Fibroblast of peridontal ligament (primary cell): ENCODE data around the gene KLHL29.

Source experiments
- DNase-seq: peaks from one replicate; pipeline ENCODE4 v3.0.0-alpha.2; 2010; ENCODE audit errors: extremely low read depth

Gene KLHL29

GRCh38 chr2:23550553-23550952 is 165.6 kb downstream of the KLHL29 start:
- no peak for DNase-seq

GRCh38 chr2:23551875-23552274 is 166.9 kb downstream of the KLHL29 start:
- DNase-seq, result no peak

DNA sequence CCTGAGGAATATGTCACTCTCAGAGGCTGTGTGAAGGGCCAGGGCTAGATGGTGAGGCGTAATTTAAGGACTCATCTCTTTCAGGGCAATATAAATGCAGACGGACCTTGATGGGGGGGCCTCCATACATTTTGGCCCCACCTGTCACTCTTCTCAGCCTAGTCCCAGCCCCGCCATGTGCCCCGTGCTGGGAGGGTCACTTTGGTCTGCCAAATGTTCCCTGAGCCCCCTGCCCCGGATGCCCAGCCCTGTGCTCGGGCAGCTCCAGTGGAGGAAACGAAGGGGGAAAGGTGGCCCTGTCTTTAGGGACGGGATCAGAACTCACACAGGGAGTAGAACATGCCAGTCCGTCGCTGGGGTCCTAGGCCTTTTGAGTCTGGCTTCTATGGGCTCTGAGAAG is 168.6 kb downstream of the KLHL29 start:
- no peak for DNase-seq

DNA sequence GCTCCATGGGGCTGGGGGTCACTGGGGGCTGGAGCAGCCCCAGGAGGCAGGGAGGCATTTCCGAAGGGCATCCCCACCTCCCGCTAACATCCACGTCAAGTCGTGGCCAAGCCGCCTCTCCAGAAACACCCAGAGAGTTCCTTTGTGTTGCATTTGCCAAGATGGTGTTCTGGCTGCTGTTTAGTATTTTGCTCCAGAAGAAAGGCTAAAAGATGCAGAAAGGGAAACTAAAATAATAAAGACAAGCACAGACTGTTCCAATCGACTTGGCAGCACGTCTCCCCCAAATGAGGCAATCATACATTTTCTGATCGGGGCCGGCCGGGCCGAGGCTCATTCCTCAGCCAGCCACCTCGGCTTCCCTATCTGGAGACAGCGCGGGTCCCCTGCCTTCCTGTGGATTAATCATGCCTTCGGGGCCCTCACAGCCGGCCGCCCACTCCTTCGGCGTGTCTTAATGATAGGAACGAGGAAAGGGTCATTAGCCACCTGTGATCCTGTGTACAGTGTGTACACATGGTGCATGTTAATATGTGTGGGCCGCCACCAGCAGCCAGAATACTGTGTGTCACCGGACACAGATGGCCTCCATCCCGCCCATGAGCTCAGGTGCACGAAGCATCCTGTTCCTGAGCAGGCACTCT is 169.2 kb downstream of the KLHL29 start:
- no peak for DNase-seq

- DNase-seq, result no peak
These were observed 171.0 kb downstream of the KLHL29 start for GRCh38 chr2:23555944-23556343.

DNA sequence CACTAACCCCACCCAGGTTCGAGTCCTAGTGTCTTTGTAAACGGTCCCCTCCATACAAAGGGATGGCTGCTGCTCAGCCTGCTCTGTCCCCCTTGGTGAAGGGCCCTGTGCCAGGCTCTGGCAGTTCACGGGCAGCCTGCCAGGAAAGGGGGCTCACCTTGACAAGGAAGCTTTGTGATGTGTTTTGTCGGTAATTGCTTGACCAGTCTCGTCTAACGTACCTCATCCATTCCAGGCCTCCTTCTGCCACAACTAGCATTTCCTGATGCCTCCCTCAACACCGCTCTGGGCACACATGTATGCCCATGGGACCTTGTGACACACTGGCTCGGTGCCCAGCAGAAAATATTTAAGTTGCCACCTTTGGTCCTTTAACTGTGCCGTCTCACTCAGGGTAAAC is 171.9 kb downstream of the KLHL29 start:
- no peak for DNase-seq

GRCh38 chr2:23557455-23557854 is 172.5 kb downstream of the KLHL29 start:
- no peak for DNase-seq

DNA sequence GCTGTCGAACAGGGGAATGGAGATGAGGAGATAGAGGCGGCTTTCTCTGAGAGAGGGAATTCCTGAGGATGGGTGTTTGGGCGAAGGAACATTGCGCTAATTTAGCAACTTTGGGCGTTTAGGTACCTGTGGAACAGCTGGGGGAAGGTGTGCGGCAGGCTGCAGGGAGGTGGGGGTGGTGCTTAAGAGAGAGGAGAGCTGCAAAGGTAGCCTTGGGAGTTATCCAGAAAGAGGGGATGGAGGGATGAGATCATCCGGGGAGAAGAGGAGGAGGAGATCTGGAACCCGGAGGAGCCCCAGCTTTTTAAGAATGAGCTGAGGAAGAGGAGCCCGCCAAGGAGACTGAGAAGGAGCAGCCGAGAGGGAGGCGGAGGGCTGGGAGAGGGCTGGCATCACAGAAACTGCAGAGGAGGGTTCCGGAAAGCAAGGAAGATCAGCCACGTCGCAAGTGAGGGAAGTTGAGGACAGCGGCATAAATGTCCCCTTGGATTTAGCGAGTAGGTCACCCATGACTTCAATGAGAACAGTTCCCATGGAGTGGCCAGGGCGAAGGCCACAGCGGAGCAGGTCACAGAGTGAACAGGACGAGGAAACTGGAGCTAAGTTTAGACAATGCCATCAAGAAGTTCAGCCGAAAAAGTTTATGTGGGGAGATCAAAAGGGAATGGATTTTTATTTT is 174.7 kb downstream of the KLHL29 start:
- no peak for DNase-seq

- DNase-seq, result peak; percentile 30
These were observed 176.1 kb downstream of the KLHL29 start for GRCh38 chr2:23561088-23561487.

- no peak for DNase-seq
These were observed 176.6 kb downstream of the KLHL29 start for GRCh38 chr2:23561544-23561943.

DNA sequence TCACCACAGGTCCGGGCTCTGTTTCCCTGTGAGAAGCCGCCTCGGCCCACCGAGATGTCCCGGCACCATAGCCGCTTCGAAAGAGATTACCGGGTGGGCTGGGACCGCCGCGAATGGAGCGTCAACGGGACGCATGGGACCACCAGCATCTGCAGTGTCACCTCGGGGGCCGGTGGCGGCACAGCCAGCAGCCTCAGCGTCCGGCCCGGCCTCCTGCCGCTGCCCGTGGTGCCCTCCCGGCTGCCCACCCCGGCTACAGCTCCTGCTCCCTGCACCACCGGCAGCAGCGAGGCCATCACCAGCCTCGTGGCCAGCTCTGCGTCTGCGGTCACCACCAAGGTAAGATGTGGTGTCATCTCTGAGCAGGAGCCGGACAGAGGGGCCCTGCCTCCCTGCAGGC is 177.2 kb downstream of the KLHL29 start:
- no peak for DNase-seq

DNA sequence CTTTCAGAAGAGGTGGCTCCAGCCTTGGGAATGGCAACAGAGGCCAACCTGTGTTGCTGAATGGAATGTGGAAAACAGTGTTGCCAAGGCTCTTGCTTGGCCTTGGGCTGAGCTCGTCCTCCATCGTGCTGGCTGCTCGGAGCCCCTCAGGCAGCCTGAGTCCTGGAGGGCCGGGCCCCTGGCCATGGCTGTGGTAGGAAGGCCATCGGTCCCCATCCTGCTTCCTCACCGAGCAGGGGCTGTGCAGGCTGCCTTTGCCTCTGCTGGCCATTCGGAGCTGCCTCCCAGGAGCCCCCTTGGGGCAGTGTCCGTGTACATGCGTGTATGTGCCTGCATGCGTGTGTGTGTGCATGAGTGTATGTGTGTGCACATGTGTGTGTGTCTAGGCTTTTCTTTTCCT is 178.2 kb downstream of the KLHL29 start:
- DNase-seq, result no peak

DNA sequence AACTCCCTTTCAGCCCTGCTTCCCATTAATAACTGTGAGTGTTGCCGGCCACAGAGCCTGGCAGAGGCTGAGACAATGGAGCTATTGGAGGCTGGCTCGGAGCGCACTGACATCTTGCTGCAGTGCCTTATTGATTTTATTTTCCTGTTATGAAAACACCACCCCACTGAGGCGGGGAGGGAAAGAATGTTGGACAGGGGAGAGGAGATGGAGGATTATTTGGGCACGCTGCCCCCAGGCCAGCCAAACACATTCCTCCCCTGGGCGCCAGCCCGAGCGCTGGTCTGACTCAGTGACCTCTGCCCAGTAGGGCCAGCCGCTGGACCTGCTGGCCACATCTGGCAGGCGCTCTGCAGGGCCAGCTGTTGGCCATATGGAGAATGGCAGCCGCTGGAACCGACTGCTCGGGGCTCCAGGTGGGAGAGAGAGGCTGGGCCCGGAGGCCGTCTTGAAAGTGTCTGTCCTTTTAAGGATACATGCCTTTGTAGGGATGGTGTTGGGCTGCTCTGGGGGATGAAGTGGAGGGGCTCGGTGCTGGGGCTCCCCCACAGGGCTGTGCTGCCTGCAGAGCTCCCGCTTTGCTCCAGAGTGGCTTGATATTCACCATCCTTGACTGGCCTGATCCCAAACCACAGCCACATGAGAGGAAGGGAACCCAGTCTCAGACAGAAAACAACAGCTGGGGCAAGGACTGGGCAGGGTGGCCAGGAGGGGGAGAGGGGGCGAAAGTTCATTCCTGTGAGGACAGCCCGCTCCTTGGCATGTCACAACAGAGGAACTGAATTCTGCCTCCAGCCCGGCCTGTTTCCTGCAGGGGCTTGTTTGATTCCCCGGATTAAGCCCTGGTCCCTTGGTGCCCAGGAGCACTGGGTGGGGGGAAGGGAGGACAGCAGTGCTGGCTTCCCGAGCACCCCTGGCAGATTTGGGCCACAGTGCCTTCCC is 179.0 kb downstream of the KLHL29 start:
- peak; percentile 52 for DNase-seq

- no peak for DNase-seq
These were observed 179.6 kb downstream of the KLHL29 start for GRCh38 chr2:23564615-23564960.

DNA sequence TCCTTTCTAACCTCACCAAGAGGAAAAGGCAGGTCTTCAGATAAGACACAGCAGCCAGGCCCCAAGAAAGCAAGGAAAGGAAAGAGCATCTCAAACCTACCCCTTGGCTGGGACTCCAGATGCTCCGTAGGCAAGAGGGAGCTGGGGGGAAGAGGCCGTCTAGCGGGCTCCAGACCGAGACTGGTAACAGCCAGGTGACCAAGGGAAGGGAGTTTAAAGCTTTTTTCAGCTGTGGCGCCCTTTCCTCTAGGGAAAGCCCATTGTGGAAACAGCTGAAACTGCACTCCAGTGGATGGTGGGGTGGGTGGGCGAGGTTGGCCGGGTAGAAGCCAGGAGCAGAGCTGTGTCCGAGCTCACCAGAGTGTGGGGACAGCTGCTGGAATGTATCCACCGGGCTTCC is 180.4 kb downstream of the KLHL29 start:
- DNase-seq, result no peak

GRCh38 chr2:23565814-23566213 is 180.8 kb downstream of the KLHL29 start:
- no peak for DNase-seq

DNA sequence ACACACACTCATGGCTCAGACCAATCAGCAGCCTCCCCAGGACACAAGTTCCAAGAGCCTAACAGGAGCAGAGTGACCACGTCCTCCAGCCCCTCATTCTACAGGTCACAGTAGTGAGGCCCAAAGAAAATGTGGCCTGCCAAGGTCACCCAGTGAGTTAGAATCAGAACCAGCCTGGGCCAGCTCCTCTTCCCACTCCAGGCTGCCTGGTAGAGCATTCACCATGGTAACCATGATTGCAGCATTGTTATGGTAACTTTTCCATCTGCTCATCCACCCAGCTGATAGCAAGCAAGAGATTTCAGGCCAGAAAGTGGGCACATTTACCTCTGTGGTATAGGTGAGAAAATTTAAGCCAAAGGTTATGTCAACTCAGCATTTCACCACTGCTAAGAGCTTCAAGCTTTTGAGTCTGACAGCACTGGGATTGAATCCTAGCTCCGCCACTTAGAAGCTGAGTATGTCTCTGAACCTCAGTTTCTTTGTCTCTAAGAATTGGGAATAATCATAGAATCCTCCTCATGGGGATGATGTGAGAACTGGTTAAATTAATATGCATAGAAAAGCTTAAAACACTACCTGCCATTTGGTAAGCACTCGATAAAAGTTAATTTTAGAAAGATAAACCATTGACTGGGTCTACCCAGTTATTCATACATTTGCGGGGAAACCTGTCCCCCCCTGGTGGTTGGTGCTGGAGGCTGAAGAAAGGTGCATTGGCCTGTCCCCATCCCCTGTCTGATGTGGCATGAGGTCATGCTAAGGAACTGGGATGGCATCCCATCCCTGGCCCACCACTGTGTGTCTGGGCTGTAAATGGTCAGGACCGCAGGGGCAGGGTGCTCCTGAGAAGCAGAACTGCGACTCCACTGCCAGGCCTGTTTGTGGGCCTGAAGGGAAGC is 181.5 kb downstream of the KLHL29 start:
- DNase-seq, result peak; percentile 56

- DNase-seq, result no peak
These were observed 182.3 kb downstream of the KLHL29 start for GRCh38 chr2:23567161-23567756.

DNA sequence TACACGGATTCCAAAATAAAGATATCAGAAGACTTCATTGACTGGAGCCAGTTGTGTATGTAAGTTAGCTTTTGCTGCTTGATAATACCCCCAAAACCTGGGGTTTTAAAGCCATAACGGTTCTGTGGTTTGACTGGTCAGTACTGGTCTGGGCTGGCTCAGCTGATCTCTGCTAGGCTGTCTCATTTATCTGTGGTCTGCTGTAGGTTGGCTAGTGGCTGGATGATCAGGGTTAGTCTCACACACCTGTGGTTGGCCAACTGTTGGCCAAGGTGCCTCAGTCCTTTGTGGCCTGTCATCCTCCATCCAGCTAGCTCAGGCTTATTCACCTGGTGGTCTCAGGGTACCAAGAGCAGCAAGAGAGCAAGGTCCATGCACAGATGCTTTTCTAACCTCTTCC is 183.2 kb downstream of the KLHL29 start:
- DNase-seq, result no peak

DNA sequence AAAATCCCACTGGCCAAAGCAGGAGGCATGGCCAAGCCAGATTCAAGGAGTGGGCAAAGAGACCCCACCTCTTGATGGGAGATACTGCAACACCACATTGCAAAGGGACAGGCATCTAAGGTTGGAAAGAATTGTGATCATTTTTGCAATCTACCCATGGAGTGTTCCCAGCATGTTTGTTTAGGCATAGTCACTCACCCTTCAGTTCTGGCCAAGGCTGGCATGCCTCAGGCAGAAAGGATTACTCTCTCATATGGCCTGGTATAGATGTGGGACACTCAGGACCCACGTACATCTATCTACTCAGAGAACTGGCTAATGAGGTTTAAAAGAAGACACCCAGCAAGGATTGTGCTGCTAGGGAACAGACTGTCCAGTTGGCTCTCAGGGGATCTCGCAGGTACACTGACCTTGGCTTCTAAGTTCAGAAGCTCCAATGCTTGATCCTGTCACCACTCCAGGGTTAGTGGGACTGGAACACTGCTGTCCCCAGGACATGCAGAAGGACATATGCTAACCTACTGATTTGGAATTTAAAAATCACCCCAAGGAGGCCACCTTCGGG is 183.7 kb downstream of the KLHL29 start:
- no peak for DNase-seq

DNA sequence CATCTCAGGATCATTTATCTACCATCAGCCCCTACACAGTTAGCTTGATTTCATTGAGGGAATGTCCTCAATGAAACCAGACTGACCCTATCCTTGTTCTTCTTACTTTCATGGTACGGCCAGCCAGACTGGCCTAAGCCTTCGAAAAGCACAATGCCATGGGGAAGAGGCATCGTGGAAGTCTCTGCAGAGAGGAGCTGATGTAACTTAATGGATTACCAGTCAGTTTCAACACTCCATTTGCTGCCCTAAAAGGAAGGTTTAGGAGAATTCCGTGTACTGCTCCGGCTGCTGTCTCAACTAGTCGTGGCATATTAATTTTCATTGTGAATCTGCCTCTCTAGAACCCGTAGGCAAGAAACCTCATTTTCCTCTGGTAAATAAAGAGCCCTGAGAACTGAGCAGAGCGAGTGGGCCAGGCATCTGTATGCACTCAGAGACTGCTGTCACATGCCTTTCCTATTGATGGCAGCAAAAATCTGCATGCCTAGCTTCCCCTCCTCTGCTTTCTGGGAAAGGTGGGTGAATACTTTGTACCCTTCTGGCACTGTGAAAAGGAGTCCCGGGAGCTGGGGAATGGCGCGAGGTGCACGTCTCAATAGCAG is 184.9 kb downstream of the KLHL29 start:
- no peak for DNase-seq
